ENCODE results near the gene WDR91.

DNA sequence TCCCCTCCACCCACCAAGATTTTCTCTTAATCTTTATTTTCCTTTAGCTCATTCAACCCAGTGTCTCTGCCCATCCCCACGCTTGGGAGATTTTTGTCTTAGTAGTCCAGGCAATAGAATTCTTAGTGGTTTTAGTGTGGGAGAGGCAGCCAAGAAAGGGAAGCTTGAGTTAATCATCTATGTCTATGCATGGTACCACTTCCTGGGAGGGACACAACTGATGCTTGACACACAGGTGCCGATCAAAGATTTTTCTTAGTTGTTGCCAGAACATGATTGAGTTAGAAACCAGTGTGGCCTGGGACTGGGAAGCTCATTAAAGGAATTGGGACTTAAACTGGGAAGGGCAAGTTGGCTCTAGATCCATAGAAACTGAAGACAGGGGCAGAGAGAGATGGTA is 25.4 kb upstream of the WDR91 start:
- TF ChIP-seq POLR2AphosphoS5 (IDR thresholded peaks at IDR 0.05) (no peak), POLR2A (IDR thresholded peaks at IDR 0.05) (no peak), EP300 (IDR thresholded peaks at IDR 0.05) (no peak)
- TF ChIP-seq, protein P1, sequence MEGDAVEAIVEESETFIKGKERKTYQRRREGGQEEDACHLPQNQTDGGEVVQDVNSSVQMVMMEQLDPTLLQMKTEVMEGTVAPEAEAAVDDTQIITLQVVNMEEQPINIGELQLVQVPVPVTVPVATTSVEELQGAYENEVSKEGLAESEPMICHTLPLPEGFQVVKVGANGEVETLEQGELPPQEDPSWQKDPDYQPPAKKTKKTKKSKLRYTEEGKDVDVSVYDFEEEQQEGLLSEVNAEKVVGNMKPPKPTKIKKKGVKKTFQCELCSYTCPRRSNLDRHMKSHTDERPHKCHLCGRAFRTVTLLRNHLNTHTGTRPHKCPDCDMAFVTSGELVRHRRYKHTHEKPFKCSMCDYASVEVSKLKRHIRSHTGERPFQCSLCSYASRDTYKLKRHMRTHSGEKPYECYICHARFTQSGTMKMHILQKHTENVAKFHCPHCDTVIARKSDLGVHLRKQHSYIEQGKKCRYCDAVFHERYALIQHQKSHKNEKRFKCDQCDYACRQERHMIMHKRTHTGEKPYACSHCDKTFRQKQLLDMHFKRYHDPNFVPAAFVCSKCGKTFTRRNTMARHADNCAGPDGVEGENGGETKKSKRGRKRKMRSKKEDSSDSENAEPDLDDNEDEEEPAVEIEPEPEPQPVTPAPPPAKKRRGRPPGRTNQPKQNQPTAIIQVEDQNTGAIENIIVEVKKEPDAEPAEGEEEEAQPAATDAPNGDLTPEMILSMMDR (IDR thresholded peaks at IDR 0.05): no peak
